ENCODE data around the gene SNTA1. TPM values are rescaled to one million over a fixed set of nuclear protein-coding genes. Genes with fewer than 3 reads are reported as not detected.

Gene SNTA1
- total and polyA plus RNA-seq, 9 of the 15 experiments (the other 6 are each of a cell fraction or from before 2014, with no cell fraction given): 1.2 to 40.8 (median 20.3) TPM

GRCh38 chr20:33419140-33419974 is 24.2 kb downstream of the SNTA1 start (continued):
- peak; percentile 44; the same call in 1 of the 2 replicates for TF ChIP-seq RNF2 (IDR thresholded peaks at IDR 0.05)
- TF ChIP-seq BRF1 (IDR thresholded peaks at IDR 0.05; ENCODE audit: borderline replicate concordance, extremely low read depth, insufficient read length): no peak
- TF ChIP-seq BACH1 (tag; IDR thresholded peaks at IDR 0.05): no peak
- TF ChIP-seq, protein P1, sequence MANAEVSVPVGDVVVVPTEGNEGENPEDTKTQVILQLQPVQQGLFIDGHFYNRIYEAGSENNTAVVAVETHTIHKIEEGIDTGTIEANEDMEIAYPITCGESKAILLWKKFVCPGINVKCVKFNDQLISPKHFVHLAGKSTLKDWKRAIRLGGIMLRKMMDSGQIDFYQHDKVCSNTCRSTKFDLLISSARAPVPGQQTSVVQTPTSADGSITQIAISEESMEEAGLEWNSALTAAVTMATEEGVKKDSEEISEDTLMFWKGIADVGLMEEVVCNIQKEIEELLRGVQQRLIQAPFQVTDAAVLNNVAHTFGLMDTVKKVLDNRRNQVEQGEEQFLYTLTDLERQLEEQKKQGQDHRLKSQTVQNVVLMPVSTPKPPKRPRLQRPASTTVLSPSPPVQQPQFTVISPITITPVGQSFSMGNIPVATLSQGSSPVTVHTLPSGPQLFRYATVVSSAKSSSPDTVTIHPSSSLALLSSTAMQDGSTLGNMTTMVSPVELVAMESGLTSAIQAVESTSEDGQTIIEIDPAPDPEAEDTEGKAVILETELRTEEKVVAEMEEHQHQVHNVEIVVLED (CRISPR knock-in tag; IDR thresholded peaks at IDR 0.05): peak; percentile 29; the same call in 1 of the 2 replicates
- TF ChIP-seq, protein P2, sequence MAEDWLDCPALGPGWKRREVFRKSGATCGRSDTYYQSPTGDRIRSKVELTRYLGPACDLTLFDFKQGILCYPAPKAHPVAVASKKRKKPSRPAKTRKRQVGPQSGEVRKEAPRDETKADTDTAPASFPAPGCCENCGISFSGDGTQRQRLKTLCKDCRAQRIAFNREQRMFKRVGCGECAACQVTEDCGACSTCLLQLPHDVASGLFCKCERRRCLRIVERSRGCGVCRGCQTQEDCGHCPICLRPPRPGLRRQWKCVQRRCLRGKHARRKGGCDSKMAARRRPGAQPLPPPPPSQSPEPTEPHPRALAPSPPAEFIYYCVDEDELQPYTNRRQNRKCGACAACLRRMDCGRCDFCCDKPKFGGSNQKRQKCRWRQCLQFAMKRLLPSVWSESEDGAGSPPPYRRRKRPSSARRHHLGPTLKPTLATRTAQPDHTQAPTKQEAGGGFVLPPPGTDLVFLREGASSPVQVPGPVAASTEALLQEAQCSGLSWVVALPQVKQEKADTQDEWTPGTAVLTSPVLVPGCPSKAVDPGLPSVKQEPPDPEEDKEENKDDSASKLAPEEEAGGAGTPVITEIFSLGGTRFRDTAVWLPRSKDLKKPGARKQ (CRISPR knock-in tag; IDR thresholded peaks at IDR 0.05): no peak
- TF ChIP-seq, protein P3, sequence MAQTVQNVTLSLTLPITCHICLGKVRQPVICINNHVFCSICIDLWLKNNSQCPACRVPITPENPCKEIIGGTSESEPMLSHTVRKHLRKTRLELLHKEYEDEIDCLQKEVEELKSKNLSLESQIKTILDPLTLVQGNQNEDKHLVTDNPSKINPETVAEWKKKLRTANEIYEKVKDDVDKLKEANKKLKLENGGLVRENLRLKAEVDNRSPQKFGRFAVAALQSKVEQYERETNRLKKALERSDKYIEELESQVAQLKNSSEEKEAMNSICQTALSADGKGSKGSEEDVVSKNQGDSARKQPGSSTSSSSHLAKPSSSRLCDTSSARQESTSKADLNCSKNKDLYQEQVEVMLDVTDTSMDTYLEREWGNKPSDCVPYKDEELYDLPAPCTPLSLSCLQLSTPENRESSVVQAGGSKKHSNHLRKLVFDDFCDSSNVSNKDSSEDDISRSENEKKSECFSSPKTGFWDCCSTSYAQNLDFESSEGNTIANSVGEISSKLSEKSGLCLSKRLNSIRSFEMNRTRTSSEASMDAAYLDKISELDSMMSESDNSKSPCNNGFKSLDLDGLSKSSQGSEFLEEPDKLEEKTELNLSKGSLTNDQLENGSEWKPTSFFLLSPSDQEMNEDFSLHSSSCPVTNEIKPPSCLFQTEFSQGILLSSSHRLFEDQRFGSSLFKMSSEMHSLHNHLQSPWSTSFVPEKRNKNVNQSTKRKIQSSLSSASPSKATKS (CRISPR knock-in tag; IDR thresholded peaks at IDR 0.05): no peak
- TF ChIP-seq NFIC (IDR thresholded peaks at IDR 0.05): peak; percentile 94
- no peak for TF ChIP-seq EZH2 (IDR thresholded peaks at IDR 0.05; ENCODE audit: borderline replicate concordance, low read depth, low read length)
- no peak for TF ChIP-seq ZNF212 (CRISPR knock-in tag; IDR thresholded peaks at IDR 0.05)
- peak in 1 of 2 experiments; percentile 33 for TF ChIP-seq AFF1 (IDR thresholded peaks at IDR 0.05; ENCODE audit: low read depth in 1 of 2, partially characterized antibody in 2 of 2)
- TF ChIP-seq NRF1 (conservative IDR thresholded peaks at IDR 0.05 in 1 of 2, IDR thresholded peaks at IDR 0.05 in 1 of 2): peak; percentile 23 to 36; a peak in 2 of 4 replicates
- TF ChIP-seq PHB (CRISPR knock-in tag; IDR thresholded peaks at IDR 0.05): no peak
- no peak for TF ChIP-seq ZNF551 (CRISPR knock-in tag; IDR thresholded peaks at IDR 0.05)
- no peak for TF ChIP-seq BDP1 (IDR thresholded peaks at IDR 0.05; ENCODE audit: insufficient read depth, insufficient read length)
- TF ChIP-seq CBX3 (IDR thresholded peaks at IDR 0.05; ENCODE audit: borderline replicate concordance in 1 of 2, low read length in 2 of 2): no peak; a peak in 1 of 3 replicates
- TF ChIP-seq BRD9 (IDR thresholded peaks at IDR 0.05; ENCODE audit: low read depth, partially characterized antibody): no peak
